Mucosa of rectum (tissue), 2 donors: ENCODE results near the gene OGFR.

Experiments
- H3K27ac ChIP-seq, 2 donors: one replicate each; pipeline ENCODE4 v1.7.0; 2013; ENCODE audit warnings: inconsistent platforms in 2 of 2, low read depth in 2 of 2, low read length in 2 of 2
- H3K27me3 ChIP-seq, 2 donors: one replicate each; pipeline ENCODE4 v1.7.0; 2013; ENCODE audit warnings: low read length in 2 of 2; ENCODE audit not compliant: control insufficient read depth in 2 of 2, insufficient read depth in 2 of 2
- H3K36me3 ChIP-seq, 2 donors: one replicate each; pipeline ENCODE4 v1.7.0; 2013; ENCODE audit warnings: low read length in 2 of 2; ENCODE audit not compliant: control insufficient read depth in 2 of 2, insufficient read depth in 2 of 2
- H3K4me1 ChIP-seq, 2 donors: one replicate each; pipeline ENCODE4 v1.7.0; 2013; ENCODE audit warnings: low read length in 2 of 2, mild to moderate bottlenecking in 1 of 2; ENCODE audit not compliant: control insufficient read depth in 2 of 2, insufficient read depth in 2 of 2
- H3K4me3 ChIP-seq, 2 donors: one replicate each; pipeline ENCODE4 v1.7.0; 2013; ENCODE audit warnings: low read length in 2 of 2
- H3K9ac ChIP-seq, 2 donors: one replicate each; pipeline ENCODE4 v1.7.0; 2013; ENCODE audit warnings: low read length in 2 of 2, low read depth in 1 of 2, mild to moderate bottlenecking in 1 of 2
- H3K9me3 ChIP-seq, 2 donors: one replicate each; pipeline ENCODE4 v1.7.0; 2013; ENCODE audit warnings: low read length in 2 of 2; ENCODE audit not compliant: control insufficient read depth in 2 of 2
- donor health status: healthy.
- donor health status: Normal muscosa, but diverticular disease.

The OGFR gene

DNA sequence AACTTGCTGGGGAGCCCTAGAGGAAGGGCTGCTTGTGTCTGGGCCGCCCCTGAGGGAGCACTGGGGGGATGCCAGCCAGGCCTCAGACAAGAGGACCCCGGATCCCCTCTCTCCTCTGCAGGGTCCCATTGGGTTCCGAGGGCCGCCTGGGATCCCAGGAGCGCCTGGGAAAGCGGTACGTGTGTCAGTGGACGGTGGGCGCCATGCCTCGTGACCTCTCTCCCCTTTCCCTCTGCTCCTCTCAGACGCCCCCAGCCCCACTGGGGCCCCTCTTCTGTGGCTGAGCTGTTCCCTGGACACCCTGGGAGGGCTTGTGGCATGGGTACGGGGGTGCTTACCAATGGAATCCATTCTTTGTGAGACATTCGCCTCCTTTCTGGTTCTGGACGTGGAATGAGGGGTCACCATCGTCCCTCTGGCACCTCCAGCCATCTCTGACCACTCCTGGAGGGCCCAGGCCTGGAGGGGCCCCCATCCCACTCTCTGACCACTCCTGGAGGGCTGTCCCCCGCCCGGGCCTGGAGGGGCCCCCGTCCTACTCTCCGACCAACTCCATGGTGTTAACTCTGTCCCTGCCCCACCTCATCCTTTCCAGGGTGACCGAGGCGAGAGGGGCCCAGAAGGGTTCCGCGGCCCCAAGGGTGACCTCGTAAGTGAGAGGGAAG, 22.1 kb downstream of the OGFR start:
- Histone ChIP-seq H3K4me3 (no peak overlapping the region), H3K9me3 (no peaks in the 10 kb centered on the region), H3K9ac (no peak overlapping the region), H3K4me1 (peaks cover 8 to 15% of the 10 kb centered on the region in 2 donors), H3K27me3 (no peaks in the 10 kb centered on the region), H3K27ac (no peak overlapping the region), H3K36me3 (no peaks in the 10 kb centered on the region)

GRCh38 chr20:62827311-62828038, 22.8 kb downstream of the OGFR start:
- H3K9ac ChIP-seq, result no peak overlapping the region
- H3K4me1 ChIP-seq, result peaks cover 15 to 22% of the 10 kb centered on the region in 2 donors
- H3K9me3 ChIP-seq, result no peaks in the 10 kb centered on the region
- H3K27ac ChIP-seq, result no peak overlapping the region
- H3K4me3 ChIP-seq, result no peak overlapping the region
- no peaks in the 10 kb centered on the region for H3K27me3 ChIP-seq
- H3K36me3 ChIP-seq, result no peaks in the 10 kb centered on the region

GRCh38 chr20:62828051-62828450, 23.4 kb downstream of the OGFR start:
- H3K36me3 ChIP-seq, result no peaks in the 10 kb centered on the region
- H3K27ac ChIP-seq, result no peak overlapping the region
- H3K9ac ChIP-seq, result no peak overlapping the region
- H3K27me3 ChIP-seq, result no peaks in the 10 kb centered on the region
- no peak overlapping the region for H3K4me3 ChIP-seq
- H3K4me1 ChIP-seq, result peaks cover 20 to 28% of the 10 kb centered on the region in 2 donors
- no peaks in the 10 kb centered on the region for H3K9me3 ChIP-seq

DNA sequence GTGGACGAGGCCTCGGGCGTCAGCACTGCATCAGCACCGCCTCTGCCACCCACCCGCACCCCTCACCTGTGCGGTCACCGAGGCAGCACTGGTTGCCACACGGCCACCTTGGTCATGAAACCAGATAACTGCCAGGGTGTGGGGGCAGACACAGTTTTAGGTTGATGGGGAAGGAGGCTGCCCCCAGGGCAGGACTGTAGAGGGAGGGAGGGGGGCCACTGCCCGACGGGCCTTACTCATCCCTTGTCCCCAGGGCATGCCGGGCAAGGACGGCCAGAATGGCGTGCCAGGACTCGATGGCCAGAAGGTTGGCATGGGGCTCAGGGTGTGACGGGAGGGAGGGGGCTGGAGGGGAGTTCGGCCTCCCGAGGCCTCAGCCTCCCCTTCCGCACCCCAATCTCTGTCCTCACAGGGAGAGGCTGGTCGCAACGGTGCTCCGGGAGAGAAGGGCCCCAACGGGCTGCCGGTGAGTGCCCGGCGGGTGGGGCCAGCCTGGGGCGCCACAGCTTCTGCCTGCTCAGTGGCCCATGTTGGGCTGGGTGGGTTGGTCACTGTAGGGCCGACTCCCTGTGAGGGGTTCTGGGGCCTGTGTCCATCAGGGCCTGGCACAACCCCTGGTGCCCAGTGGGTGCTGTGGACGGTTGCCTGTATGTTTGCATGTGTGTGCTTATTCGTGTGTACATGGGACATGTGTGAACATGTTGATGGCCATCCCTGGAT, 24.0 kb downstream of the OGFR start:
- H3K36me3 ChIP-seq, result no peaks in the 10 kb centered on the region
- H3K27ac ChIP-seq, result no peak overlapping the region
- H3K27me3 ChIP-seq, result no peaks in the 10 kb centered on the region
- no peak overlapping the region for H3K4me3 ChIP-seq
- H3K4me1 ChIP-seq, result peaks cover 21 to 29% of the 10 kb centered on the region in 2 donors
- no peaks in the 10 kb centered on the region for H3K9me3 ChIP-seq
- H3K9ac ChIP-seq, result no peak overlapping the region

GRCh38 chr20:62829231-62830230, 24.9 kb downstream of the OGFR start:
- no peak overlapping the region for H3K9ac ChIP-seq
- no peaks in the 10 kb centered on the region for H3K27me3 ChIP-seq
- H3K9me3 ChIP-seq, result no peaks in the 10 kb centered on the region
- H3K27ac ChIP-seq, result no peak overlapping the region
- H3K4me1 ChIP-seq, result peaks cover 21 to 25% of the 10 kb centered on the region in 2 donors
- H3K4me3 ChIP-seq, result no peak overlapping the region
- no peaks in the 10 kb centered on the region for H3K36me3 ChIP-seq

DNA sequence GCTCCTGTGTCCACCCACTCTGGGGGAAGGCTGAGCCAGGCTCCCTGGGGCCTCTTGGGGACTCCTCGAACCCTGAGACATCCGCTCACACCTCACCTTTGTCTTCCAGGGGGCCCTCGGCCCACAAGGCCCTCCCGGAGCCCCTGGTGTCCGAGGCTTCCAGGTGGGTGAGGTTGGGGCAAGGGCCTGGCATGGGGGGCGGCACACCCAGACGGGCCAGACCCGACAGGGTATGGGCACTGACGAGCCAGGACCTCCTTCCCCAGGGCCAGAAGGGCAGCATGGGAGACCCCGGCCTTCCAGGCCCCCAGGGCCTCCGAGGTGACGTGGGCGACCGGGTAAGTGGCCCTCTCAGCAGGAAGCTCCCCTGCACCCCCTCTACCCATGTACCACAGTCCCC, 25.6 kb downstream of the OGFR start:
- H3K27me3 ChIP-seq, result no peaks in the 10 kb centered on the region
- H3K9ac ChIP-seq, result no peak overlapping the region
- H3K4me3 ChIP-seq, result no peak overlapping the region
- H3K4me1 ChIP-seq, result peaks cover 21 to 23% of the 10 kb centered on the region in 2 donors
- no peaks in the 10 kb centered on the region for H3K9me3 ChIP-seq
- no peaks in the 10 kb centered on the region for H3K36me3 ChIP-seq
- no peak overlapping the region for H3K27ac ChIP-seq

GRCh38 chr20:62830821-62831220, 26.2 kb downstream of the OGFR start:
- Histone ChIP-seq H3K9ac (no peak overlapping the region), H3K4me3 (no peak overlapping the region), H3K9me3 (no peaks in the 10 kb centered on the region), H3K4me1 (peaks cover 21 to 23% of the 10 kb centered on the region in 2 donors), H3K27me3 (no peaks in the 10 kb centered on the region), H3K27ac (no peak overlapping the region), H3K36me3 (no peaks in the 10 kb centered on the region)

DNA sequence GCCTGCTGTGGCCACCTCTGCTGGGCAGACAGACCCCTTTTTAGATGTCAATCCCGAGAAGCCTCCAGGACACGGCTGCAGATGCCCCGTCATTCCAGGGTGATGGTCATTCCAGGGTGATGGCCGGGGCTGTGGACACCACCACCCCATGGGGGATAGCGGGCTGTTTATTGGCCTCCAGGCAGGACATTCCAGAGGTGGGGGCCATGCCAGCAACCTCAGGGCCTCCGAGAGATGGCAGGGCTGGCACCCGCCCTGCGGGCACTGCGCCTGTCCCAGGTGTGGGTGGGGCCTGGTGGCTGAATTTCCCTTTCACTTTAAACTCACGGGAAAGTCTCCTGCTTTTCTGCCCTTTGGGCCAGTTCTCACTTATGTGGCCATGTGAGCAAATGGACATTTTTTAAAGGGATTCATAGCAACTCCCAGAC, 26.7 kb downstream of the OGFR start:
- peak overlapping the region in 1 of 2 donors; percentile 77 for H3K27ac ChIP-seq
- H3K4me3 ChIP-seq, result peak overlapping the region; percentile 11 to 65
- no peaks in the 10 kb centered on the region for H3K9me3 ChIP-seq
- H3K36me3 ChIP-seq, result no peaks in the 10 kb centered on the region
- H3K9ac ChIP-seq, result peak overlapping the region in 1 of 2 donors; percentile 3
- peaks cover 21 to 23% of the 10 kb centered on the region in 2 donors for H3K4me1 ChIP-seq
- H3K27me3 ChIP-seq, result peaks cover 0 to 2% of the 10 kb centered on the region in 2 donors

GRCh38 chr20:62831854-62832211, 27.2 kb downstream of the OGFR start:
- Histone ChIP-seq H3K27me3 (peaks cover 0 to 4% of the 10 kb centered on the region in 2 donors), H3K4me1 (peaks cover 21 to 23% of the 10 kb centered on the region in 2 donors), H3K9ac (peak overlapping the region; percentile 3 to 63), H3K36me3 (no peaks in the 10 kb centered on the region), H3K9me3 (no peaks in the 10 kb centered on the region), H3K4me3 (peak overlapping the region; percentile 2 to 65), H3K27ac (peak overlapping the region in 1 of 2 donors; percentile 77)
